Measurements from ENCODE around the gene PRM1.
A peak's percentile ranks its signal among the peaks of the same experiment; 100 is the strongest.
"Not testable (repeated sequence)": the region's sequence is repeated elsewhere in the genome, so short reads cannot be mapped to it uniquely, and the experiment has no call there.

Gene PRM1

GRCh38 chr16:11313493-11314308 is 32.6 kb upstream of the PRM1 start:
- no peak for DNase-seq

- peak; percentile 62 for DNase-seq
These were observed 31.8 kb upstream of the PRM1 start for GRCh38 chr16:11312718-11313492.

- DNase-seq: no peak
These were observed 29.9 kb upstream of the PRM1 start for GRCh38 chr16:11310997-11311561.

GRCh38 chr16:11310634-11310977 is 29.5 kb upstream of the PRM1 start:
- DNase-seq: no peak

- DNase-seq: no peak
These were observed 28.9 kb upstream of the PRM1 start for GRCh38 chr16:11309895-11310633.

GRCh38 chr16:11308493-11309283 is 27.6 kb upstream of the PRM1 start:
- no peak for DNase-seq

GRCh38 chr16:11307639-11308492 is 26.7 kb upstream of the PRM1 start:
- no peak for DNase-seq

GRCh38 chr16:11306997-11307638 is 26.0 kb upstream of the PRM1 start:
- no peak for DNase-seq

GRCh38 chr16:11306381-11306780 is 25.3 kb upstream of the PRM1 start:
- no peak for DNase-seq

GRCh38 chr16:11303405-11304138 is 22.4 kb upstream of the PRM1 start:
- no peak for DNase-seq

GRCh38 chr16:11302977-11303376 is 21.8 kb upstream of the PRM1 start:
- no peak for DNase-seq

- no peak for DNase-seq
These were observed 20.7 kb upstream of the PRM1 start for GRCh38 chr16:11301645-11302501.

GRCh38 chr16:11300560-11300892 is 19.4 kb upstream of the PRM1 start:
- no peak for DNase-seq

- no peak for DNase-seq
These were observed 18.9 kb upstream of the PRM1 start for GRCh38 chr16:11299865-11300559.

- not testable (repeated sequence) for DNase-seq
These were observed 17.9 kb upstream of the PRM1 start for GRCh38 chr16:11298950-11299547.

- no peak for DNase-seq
These were observed 17.2 kb upstream of the PRM1 start for GRCh38 chr16:11298143-11298900.

GRCh38 chr16:11297492-11298142 is 16.5 kb upstream of the PRM1 start:
- DNase-seq: no peak

Data from NCI-H226 (cell line).